Stimulated activated CD8-positive, alpha-beta memory T cell treated with anti-CD3 and anti-CD28 coated beads, Interleukin-4, amount 100 ng/mL, for 24 hours (primary cell): ENCODE results near the gene AGL.
"Not testable (repeated sequence)": the region's sequence is repeated elsewhere in the genome, so short reads cannot be mapped to it uniquely, and the experiment has no call there.

Experiments used
- DNase-seq: peaks from one replicate; pipeline ENCODE4 v3.0.0-alpha.2; 2020; ENCODE audit warnings: low read depth

The AGL gene

DNA sequence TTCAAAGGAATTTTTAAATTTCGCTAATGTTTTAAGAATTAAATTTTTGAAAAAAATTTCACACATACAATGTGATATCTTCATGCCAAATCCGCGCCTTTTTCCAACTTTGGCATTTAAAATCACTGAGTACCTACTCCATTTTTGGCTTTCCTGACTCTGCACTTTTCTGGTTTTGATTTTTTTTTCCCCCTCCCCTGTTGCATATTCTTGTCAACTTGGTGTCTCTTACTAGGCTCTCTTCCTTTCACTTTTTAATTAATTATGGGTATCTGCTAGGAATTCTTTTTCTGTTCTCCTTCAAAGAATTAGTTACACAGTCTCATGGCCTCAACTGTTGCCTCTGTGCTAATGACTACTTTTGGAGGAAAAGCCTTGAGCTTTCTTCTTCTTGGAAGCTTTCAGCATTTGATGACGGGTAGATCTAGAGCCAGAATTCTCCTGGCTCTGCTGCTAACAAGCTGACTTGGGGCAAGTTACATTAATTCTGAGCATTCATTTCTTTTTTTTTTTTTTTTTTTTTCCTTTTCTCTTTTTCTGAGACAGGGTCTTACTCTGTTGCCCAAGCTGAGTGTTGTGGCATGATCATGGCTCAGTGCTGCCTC lies 1.8 kb downstream of the AGL start:
- no peak for DNase-seq

DNA sequence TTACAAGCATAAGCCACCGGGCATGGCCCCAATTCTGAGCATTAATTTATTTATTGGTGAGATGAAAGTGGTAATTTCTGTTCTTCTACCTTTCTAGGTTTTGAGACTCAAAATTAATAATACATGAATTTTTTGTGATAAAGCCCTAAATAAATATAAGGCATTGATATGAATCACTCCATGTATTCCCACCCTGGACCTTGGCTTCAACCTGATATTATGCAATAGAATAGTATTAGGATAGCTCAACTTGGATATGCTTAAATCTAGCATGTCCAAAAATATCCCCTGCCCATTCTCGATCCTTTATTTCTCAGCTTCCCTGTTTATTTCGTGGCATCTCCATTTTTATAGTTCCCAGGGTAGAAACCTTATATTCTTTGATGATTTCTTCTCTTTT lies 2.5 kb downstream of the AGL start:
- no peak for DNase-seq

DNA sequence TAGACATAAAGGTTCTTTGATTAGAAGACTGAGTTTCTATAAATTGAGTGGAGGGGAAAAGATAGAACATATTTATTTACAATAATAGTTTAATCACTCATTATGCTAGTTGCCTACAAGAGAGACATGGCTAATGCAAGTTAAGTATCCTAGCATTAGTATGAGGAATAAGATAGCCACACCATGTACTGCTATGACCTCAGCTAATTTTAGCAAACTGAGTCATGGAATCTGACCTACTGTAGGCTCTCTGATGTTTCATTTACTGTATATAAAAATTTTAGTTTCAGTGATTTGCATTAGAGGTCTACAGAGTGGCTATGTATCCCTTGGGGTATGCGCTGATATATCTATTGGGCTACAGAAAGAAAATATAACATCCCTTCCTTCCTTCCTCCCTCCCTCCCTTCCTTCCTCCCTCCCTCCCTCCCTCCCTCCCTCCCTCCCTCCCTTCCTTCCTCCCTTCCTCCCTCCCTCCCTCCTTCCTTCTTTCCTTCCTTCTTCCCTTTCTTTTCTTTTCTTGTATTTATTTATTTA lies 5.8 kb downstream of the AGL start:
- no peak for DNase-seq

DNA sequence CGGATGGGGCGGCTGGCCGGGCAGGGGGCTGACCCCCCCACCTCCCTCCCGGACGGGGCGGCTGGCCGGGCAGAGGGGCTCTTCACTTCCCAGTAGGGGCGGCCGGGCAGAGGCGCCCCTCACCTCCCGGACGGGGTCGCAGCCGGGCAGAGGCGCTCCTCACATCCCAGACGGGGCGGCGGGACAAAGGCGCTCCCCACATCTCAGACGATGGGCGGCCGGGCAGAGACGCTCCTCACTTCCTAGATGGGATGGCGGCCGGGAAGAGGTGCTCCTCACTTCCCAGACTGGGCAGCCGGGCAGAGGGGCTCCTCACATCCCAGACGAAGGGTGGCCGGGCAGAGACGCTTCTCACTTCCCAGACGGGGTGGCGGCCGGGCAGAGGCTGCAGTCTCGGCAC lies 6.9 kb downstream of the AGL start:
- not testable (repeated sequence) for DNase-seq

DNA sequence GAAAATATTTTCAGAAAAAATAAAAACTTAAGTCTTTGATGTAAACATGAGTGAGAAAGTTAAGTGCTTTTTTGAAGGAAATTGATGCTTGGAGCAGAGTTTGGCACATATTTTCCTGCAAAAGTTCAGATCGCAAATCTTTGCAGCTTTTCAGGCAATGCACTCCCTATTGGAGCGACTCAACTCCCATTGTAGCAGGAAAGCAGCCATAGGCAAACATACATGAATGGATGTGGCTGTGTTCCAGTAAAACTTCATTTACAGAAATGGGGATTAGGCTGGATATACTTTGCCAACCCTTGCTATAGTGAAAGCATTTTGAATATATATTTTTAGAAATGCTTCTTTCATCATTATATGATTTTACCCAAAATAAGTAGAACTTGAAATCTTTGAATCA lies 8.1 kb downstream of the AGL start:
- no peak for DNase-seq

DNA sequence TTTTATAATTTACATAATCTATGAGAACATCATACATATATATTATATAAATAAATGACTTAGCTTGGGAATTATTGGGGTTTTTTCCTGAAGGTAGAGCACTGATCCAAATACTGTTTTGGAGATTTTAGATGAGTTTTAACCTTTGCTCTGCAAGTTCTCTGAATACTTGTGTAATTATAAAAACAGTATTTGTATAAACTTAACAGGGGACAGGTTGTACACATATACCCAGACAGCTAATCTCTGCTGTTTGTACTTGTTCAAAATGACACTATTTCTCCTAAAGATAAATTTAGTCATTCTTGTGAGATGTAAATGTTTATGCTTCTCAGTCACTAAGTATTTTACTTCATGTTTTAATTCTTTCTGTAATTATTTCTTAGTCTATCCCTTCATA lies 8.7 kb downstream of the AGL start:
- no peak for DNase-seq

DNA sequence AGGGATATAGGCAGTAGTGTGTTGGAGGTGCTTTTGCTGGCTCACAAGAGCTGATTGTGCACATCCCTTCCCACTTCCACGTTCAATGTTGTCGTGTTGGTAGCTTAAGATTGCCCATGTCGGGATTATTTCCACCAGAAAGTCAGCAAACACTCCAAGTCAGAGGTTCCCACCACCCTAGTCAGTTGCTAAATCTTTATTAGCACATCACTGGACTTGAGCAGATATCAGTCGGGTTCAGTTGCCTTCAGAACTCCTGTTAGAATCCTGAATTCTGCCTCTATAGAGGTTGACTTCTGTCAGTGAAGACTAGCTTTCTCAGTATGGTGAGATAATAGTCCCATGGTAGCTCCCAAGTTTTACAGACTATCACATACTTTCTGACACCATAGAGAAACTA lies 10.5 kb downstream of the AGL start:
- DNase-seq, result no peak

DNA sequence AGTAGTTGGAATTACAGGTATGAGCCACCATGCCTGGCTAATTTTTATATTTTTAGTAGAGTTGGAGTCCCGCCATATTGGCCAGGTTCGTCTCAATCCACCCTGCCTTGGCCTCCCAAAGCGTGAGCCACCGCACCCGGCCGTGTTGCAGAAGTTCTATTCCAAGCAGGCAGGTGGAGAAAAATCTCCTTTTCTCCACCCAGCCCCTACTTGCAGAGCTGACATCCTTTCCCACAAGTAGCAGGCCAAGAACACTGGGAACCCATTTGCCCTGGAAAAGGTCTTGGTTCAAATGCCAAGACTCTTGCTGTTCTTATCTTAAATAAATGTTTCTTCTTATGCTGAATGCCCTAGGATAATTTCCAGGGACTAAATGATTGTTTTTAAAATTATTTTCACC lies 17.5 kb downstream of the AGL start:
- no peak for DNase-seq

DNA sequence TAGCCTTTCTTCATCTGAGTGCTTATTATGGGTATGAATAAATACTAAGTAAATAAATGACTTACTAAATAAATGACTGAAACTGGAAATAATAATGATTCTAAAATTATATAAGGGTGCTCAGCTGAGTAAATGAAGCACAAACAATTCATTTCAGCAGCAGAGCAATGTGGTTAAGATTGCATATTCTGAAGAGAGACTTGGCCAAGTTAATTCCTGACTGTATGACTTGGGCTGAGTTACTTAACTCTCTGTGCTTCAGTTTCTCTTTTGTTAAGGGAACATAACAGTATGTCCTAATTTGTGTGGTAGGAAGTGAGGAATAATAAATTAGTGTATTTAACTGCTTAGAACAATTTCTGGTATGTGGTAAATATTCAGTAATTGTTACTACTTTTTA lies 19.1 kb downstream of the AGL start:
- no peak for DNase-seq

DNA sequence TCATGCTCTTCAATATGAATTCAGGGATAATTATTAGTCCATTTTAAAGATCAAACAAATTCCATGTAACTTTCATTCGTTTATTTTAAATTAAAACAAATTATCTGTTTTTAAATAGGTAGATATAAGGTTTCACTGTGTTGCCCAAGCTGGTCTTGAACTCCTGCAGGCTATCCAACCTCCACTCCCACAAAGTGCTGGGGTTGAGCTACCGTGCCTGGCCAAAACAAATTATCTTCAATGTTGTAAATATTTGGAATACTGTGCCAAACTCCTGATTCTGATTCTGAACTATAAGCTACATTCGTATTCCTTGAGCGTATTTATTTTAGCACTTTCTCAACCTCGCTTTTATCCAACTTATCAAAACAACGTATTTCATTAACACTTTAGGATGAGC lies 19.6 kb downstream of the AGL start:
- no peak for DNase-seq

DNA sequence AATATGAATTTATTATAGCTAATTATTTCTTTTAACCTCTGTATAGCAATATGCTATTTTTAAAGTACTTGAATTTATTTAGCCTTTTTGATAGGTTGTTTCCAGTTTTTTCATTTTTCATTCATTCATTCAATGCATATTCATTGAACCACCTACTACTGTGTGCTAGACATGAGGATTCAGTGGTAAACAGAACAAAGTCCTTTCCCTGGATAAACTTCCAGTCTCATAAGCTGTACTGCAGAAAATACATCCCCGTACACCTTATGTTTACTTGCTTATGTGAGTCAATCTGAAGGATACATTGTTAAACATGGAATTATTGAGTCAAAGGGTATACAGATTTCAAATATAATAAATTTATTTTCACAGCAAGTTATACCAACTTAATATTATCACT lies 21.9 kb downstream of the AGL start:
- DNase-seq, result no peak

DNA sequence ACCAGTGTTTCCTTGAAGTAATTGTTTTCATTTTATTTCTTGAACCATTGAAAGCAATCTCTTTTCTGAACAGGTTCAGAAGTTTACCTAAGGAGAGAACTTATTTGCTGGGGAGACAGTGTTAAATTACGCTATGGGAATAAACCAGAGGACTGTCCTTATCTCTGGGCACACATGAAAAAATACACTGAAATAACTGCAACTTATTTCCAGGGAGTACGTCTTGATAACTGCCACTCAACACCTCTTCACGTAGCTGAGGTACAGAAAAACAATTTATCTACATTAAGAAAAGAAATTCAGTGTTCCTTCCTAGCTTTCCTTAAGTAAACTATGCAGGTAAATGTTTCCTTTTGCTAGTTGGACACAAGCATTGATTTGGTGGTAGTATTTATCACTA lies 27.4 kb downstream of the AGL start:
- DNase-seq, result no peak

DNA sequence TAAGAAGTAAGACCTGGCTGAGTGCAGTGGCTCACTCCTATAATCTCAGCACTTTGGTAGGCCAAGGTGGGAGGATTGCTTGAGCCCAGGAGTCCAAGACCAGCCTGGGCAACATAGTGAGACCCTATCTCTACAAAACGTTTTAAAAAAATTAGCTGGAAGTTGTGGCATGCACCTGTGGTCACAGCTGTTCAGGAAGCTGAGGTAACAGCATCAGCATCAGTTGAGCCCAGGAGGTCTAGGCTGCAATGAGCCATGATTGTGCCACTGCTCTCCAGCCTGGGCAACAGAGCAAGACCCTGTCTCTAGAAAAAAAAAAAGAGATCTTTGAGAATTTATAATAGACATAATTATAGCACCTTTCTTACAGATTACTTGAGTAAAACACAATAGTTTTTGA lies 36.0 kb downstream of the AGL start:
- no peak for DNase-seq

DNA sequence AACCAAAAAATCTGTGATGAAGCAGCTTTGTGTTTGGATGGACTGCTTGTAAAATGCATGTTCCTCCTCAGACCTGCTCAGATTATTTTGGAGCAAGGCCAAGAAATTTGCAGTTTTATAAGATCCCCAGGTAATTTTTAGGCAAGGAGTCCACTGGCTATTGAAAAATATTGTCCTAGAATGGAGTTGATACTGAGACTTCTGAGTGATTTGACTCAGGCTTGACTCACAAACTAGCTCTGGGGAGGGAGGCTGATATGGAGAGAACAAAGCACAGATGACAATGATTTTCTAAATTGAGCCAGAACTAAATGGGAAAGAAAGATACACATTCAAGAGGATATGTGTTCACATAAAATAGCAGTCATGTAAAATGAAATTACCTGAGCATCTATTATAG lies 36.7 kb downstream of the AGL start:
- DNase-seq, result no peak

DNA sequence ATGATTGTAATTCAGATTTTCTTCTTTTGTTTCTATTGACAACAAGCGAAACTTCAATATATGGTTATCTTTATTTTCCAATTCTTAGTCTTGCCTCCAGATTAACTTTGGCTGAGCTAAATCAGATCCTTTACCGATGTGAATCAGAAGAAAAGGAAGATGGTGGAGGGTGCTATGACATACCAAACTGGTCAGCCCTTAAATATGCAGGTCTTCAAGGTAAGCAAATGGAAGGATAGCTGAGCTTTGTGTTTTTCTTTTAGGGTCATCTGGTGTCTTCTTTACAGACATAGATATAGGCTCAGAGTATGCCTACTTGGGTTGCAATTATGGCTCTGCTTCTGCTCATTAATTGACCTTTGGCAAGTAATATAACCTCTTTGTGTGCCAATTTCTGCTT lies 37.7 kb downstream of the AGL start:
- DNase-seq, result no peak

DNA sequence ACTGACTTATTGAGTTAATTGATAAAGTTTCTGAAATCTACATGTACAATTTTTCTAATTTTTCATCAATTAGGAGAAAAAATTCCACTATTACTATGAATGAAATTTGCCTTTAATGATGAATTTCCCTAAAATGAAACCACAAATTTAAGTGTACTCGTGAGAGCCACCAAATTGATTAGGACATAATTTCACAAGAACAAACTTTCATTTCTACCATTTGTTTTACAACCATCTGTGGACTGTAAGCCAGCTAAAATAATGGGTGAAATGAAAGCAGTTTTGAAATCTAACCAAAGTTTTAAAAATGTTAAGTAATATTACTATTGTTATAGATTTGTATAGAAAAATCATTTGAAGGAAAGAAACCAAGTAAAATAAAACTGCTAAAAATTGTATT lies 41.8 kb downstream of the AGL start:
- DNase-seq, result no peak

DNA sequence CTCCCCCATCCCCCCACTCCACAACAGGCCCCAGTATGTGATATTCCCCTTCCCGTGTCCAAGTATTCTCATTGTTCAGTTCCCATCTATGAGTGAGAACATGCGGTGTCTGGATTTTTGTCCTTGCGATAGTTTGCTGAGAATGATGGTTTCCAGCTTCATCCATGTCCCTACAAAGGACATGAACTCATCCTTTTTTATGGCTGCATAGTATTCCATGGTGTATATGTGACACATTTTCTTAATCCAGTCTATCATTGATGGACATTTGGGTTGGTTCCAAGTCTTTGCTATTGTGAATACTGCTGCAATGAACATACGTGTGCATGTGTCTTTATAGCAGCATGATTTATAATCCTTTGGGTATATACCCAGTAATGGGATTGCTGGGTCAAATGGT lies 53.1 kb downstream of the AGL start:
- not testable (repeated sequence) for DNase-seq

DNA sequence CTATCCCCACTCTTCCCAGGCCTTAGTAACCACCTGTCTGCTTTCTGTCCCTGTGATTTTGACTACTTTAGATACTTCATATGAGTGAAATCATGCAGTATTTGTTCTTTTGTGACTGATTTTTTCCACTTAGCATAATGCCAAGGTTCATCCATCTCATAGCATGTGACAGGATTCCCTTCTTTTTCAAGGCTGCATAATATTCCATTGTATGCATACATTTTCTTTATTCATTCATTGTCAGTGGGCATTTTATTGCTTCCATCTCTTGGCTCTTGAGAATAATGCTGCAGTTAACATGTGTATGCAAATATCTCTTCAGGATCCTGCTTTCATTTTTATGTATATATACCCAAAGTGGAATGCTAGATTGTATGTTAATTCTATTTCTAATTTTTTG lies 56.4 kb downstream of the AGL start:
- DNase-seq, result no peak

DNA sequence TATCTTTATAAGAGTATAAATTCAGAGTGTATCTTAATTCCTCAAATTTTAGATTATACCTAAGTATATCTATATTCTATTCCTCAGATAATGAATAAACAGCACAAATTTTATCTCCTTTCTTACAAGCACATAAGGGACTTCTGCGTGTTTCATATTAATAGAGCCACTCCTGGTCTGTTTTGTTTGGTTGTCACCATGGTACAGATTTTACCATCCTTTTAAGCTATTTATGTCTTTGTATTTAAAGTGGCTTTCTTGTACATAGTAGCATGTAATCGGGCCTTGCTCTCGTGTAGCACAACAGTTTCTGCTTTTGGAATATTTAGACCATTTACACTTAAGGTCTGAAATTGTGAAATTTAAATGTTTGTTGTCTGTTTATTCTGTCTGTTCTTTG lies 67.1 kb downstream of the AGL start:
- DNase-seq, result no peak

DNA sequence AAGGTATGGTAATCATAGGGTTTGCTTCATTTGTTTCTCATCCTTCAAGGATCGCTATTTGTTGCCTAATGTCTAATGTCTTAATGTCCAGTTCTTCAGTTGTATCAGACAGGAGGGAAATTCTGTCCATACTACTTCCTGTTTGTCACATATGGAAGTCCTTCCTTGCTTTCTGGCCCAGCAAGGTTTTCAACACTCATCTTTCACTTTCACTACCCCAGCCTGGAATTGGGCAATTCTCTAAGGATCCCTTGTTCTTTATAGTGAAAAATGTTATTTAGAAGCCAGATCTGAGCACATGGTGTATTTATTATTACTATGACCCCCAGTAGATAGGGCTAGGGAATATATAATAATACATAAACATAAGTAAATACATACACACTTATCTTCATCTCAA lies 69.1 kb downstream of the AGL start:
- no peak for DNase-seq

DNA sequence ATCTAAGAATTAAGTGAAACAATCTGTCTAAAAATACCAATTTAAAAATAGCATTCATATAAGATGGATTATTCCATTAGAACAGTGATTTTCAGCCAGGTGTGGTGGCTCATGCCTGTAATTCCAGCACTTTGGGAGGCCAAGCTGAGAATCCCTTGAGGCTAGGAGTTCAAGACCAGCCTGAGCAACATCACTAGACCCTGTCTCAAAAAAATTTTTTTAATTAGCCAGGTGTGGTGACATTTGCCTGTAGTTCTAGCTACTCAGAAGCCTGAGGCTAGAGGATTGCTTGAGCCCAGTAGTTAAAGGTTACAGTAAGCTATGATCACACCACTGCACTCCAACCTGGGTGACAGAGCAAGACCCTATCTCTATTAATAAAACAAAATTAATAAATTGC lies 84.6 kb downstream of the AGL start:
- no peak for DNase-seq

DNA sequence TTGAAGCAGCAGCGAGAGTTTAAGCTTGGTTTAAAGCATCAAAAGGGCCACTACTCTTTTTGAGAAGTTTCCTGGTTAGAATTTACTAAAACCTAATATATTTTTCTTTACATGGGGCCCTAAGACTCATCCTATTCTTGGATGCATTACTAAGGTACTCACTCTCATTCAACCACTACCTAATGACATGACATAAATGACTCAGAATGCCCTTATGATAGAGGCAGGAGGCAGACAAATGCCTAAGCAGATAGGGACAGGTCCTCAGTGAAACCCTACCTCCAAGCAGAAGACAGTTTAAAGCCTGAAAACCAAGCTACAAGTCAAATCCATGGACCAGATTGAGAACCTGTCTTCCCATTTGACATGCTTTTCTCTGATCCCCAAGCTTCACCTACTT lies 85.4 kb downstream of the AGL start:
- no peak for DNase-seq

DNA sequence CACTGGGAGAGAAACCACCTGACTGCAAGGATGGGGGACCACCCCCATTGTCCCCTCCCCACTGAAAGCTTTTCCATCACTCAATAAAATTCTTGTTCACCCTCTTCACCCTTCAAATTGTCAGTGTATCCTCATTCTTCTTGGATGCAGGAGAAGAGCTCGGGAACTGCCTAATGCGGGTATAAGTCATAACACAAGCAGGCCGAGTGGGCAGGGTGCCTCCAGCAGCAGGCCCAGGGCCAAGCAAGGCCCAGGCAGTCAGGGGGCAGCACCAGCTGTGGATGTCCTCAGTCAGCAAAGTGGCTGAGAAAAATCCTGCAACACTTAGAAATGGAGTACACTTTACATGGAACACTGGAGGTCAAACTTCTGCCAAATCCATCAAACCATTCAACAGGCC lies 85.9 kb downstream of the AGL start:
- DNase-seq, result no peak

DNA sequence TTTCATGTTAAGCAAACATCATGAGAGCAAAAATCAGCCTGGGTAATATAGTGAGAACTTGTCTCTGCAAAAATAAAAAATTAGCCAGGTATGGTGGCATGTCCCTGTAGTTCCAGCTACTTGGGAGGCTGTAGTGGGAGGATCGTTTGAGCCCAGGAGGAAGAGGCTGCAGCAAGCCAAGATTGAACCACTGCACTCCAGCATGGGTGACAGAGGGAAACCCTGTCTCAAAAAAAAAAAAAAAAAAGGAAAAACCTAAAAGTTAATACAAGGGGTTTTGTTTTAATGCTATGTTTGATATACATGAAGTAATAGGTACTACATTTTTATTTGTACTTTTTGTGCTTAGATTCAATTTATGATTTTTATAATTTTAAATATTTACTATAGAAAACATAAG lies 92.6 kb downstream of the AGL start:
- no peak for DNase-seq
